Mucosa of stomach (tissue), 1 donor: ENCODE measurements around the gene PTCSC3.

Experiments
- H3K27me3 ChIP-seq: one replicate; pipeline ENCODE4 v1.7.0; 2013; ENCODE audit warnings: mild to moderate bottlenecking, low read length; ENCODE audit not compliant: control insufficient read depth, insufficient read depth
- H3K36me3 ChIP-seq: one replicate; pipeline ENCODE4 v1.7.0; 2013; ENCODE audit warnings: low read length; ENCODE audit not compliant: control insufficient read depth, insufficient read depth
- H3K4me1 ChIP-seq: one replicate; pipeline ENCODE4 v1.7.0; 2013; ENCODE audit warnings: mild to moderate bottlenecking, low read length; ENCODE audit not compliant: control insufficient read depth, insufficient read depth
- H3K4me3 ChIP-seq: one replicate; pipeline ENCODE4 v1.7.0; 2013; ENCODE audit warnings: low read length
- H3K9ac ChIP-seq: one replicate; pipeline ENCODE4 v1.7.0; 2013; ENCODE audit warnings: mild to moderate bottlenecking, low read length, moderate library complexity
- H3K9me3 ChIP-seq: one replicate; pipeline ENCODE4 v1.7.0; 2013; ENCODE audit warnings: mild to moderate bottlenecking, low read length, moderate library complexity; ENCODE audit not compliant: control insufficient read depth
- donor health status: Pancreatic carcinoma.

The PTCSC3 gene

GRCh38 chr14:36176524-36176923, at the start of gene PTCSC3:
TSS of gene PTCSC3 (minus strand) at chr14:36176722.
- Histone ChIP-seq H3K4me3 (no peak within 1 kb of the TSS), H3K36me3 (no peaks in the 10 kb centered on the region), H3K9me3 (no peaks in the 10 kb centered on the region), H3K4me1 (no peaks in the 10 kb centered on the region), H3K9ac (no peak within 1 kb of the TSS), H3K27me3 (peaks cover 3% of the 10 kb centered on the region)

GRCh38 chr14:36226164-36226563, 49.6 kb upstream of the PTCSC3 start:
- Histone ChIP-seq H3K4me3 (no peak overlapping the region), H3K36me3 (no peaks in the 10 kb centered on the region), H3K9ac (no peak overlapping the region), H3K4me1 (no peaks in the 10 kb centered on the region), H3K9me3 (no peaks in the 10 kb centered on the region), H3K27me3 (peaks cover 7% of the 10 kb centered on the region)

- H3K9ac ChIP-seq = no peak overlapping the region
- peaks cover 7% of the 10 kb centered on the region for H3K27me3 ChIP-seq
- H3K4me1 ChIP-seq = no peaks in the 10 kb centered on the region
- no peaks in the 10 kb centered on the region for H3K36me3 ChIP-seq
- no peaks in the 10 kb centered on the region for H3K9me3 ChIP-seq
- no peak overlapping the region for H3K4me3 ChIP-seq
Observed at GRCh38 chr14:36224176-36224575, 47.7 kb upstream of the PTCSC3 start.

GRCh38 chr14:36223558-36223957, 47.0 kb upstream of the PTCSC3 start:
- Histone ChIP-seq H3K4me3 (no peak overlapping the region), H3K27me3 (peaks cover 8% of the 10 kb centered on the region), H3K9me3 (no peaks in the 10 kb centered on the region), H3K36me3 (no peaks in the 10 kb centered on the region), H3K4me1 (no peaks in the 10 kb centered on the region), H3K9ac (no peak overlapping the region)

- Histone ChIP-seq H3K9ac (no peak overlapping the region), H3K9me3 (no peaks in the 10 kb centered on the region), H3K36me3 (no peaks in the 10 kb centered on the region), H3K4me3 (no peak overlapping the region), H3K4me1 (no peaks in the 10 kb centered on the region), H3K27me3 (peaks cover 13% of the 10 kb centered on the region)
Observed at GRCh38 chr14:36222952-36223468, 46.5 kb upstream of the PTCSC3 start.

- no peak overlapping the region for H3K4me3 ChIP-seq
- H3K27me3 ChIP-seq = peaks cover 20% of the 10 kb centered on the region
- H3K4me1 ChIP-seq = no peaks in the 10 kb centered on the region
- no peak overlapping the region for H3K9ac ChIP-seq
- H3K9me3 ChIP-seq = no peaks in the 10 kb centered on the region
- no peaks in the 10 kb centered on the region for H3K36me3 ChIP-seq
Observed at GRCh38 chr14:36222337-36222736, 45.8 kb upstream of the PTCSC3 start.

- no peak overlapping the region for H3K9ac ChIP-seq
- H3K36me3 ChIP-seq = no peaks in the 10 kb centered on the region
- H3K27me3 ChIP-seq = peaks cover 28% of the 10 kb centered on the region
- no peaks in the 10 kb centered on the region for H3K9me3 ChIP-seq
- H3K4me1 ChIP-seq = peaks cover 7% of the 10 kb centered on the region
- H3K4me3 ChIP-seq = no peak overlapping the region
Observed at GRCh38 chr14:36221112-36221511, 44.6 kb upstream of the PTCSC3 start.

GRCh38 chr14:36217732-36218131, 41.2 kb upstream of the PTCSC3 start:
- H3K36me3 ChIP-seq = no peaks in the 10 kb centered on the region
- H3K4me1 ChIP-seq = peaks cover 7% of the 10 kb centered on the region
- peaks cover 50% of the 10 kb centered on the region for H3K27me3 ChIP-seq
- H3K4me3 ChIP-seq = no peak overlapping the region
- no peaks in the 10 kb centered on the region for H3K9me3 ChIP-seq
- no peak overlapping the region for H3K9ac ChIP-seq

GRCh38 chr14:36217027-36217426, 40.5 kb upstream of the PTCSC3 start:
- Histone ChIP-seq H3K4me3 (no peak overlapping the region), H3K4me1 (peaks cover 7% of the 10 kb centered on the region), H3K9me3 (no peaks in the 10 kb centered on the region), H3K36me3 (no peaks in the 10 kb centered on the region), H3K9ac (no peak overlapping the region), H3K27me3 (peaks cover 54% of the 10 kb centered on the region)

- Histone ChIP-seq H3K4me1 (peaks cover 7% of the 10 kb centered on the region), H3K4me3 (no peak overlapping the region), H3K9ac (no peak overlapping the region), H3K36me3 (no peaks in the 10 kb centered on the region), H3K9me3 (no peaks in the 10 kb centered on the region), H3K27me3 (peaks cover 56% of the 10 kb centered on the region)
Observed at GRCh38 chr14:36215217-36215598, 38.7 kb upstream of the PTCSC3 start.

- Histone ChIP-seq H3K9me3 (no peaks in the 10 kb centered on the region), H3K27me3 (peaks cover 61% of the 10 kb centered on the region), H3K4me3 (no peak overlapping the region), H3K9ac (no peak overlapping the region), H3K4me1 (peaks cover 7% of the 10 kb centered on the region), H3K36me3 (no peaks in the 10 kb centered on the region)
Observed at GRCh38 chr14:36214476-36215216, 38.1 kb upstream of the PTCSC3 start.

GRCh38 chr14:36212987-36213386, 36.5 kb upstream of the PTCSC3 start:
- no peaks in the 10 kb centered on the region for H3K36me3 ChIP-seq
- H3K9me3 ChIP-seq = no peaks in the 10 kb centered on the region
- H3K27me3 ChIP-seq = peaks cover 57% of the 10 kb centered on the region
- no peak overlapping the region for H3K9ac ChIP-seq
- no peak overlapping the region for H3K4me3 ChIP-seq
- H3K4me1 ChIP-seq = peaks cover 7% of the 10 kb centered on the region
